Measurements from ENCODE around the gene CLPX. TPM values are rescaled to one million over a fixed set of nuclear protein-coding genes. Genes with fewer than 3 reads are reported as not detected.

The CLPX gene
- total RNA-seq, 3 donors from 2014 or later, result 39.4 to 51.5 (median 50.8) TPM

- no peak for ATAC-seq
- H3K4me1 ChIP-seq (ENCODE audit: low read depth), result peaks cover 3% of the 10 kb centered on the region
Observed at GRCh38 chr15:65210770-65211481, 25.8 kb upstream of the CLPX start, which contains the start of gene CILP. TSS of gene CILP (minus strand) at chr15:65211473. CDS start at chr15:65209755, 1,718 bp downstream.

GRCh38 chr15:65209701-65210643 lies 24.8 kb upstream of the CLPX start:
- peaks cover 3% of the 10 kb centered on the region for H3K4me1 ChIP-seq (ENCODE audit: low read depth)
- no peak for ATAC-seq
- no peaks in the 10 kb centered on the region for H3K36me3 ChIP-seq (ENCODE audit: low read depth)
- no peak overlapping the region for H3K4me3 ChIP-seq
- no peaks in the 10 kb centered on the region for H3K9me3 ChIP-seq
- intact Hi-C loops (cut with DNase I, micrococcal nuclease), result no loop called here
- no peak for TF ChIP-seq CTCF (IDR thresholded peaks at IDR 0.05)
- DNase-seq, result no peak

More at GRCh38 chr15:65210770-65211481, 25.8 kb upstream of the CLPX start, which contains the start of gene CILP:
- no peak for DNase-seq
- Histone ChIP-seq H3K9me3 (no peaks in the 10 kb centered on the region), H3K36me3 (ENCODE audit: low read depth) (no peaks in the 10 kb centered on the region), H3K4me3 (no peak within 1 kb of the TSS)
- intact Hi-C loops (cut with DNase I, micrococcal nuclease), result no loop called here
- TF ChIP-seq CTCF (IDR thresholded peaks at IDR 0.05), result no peak

- Histone ChIP-seq H3K4me3 (no peak overlapping the region), H3K9me3 (no peaks in the 10 kb centered on the region), H3K36me3 (ENCODE audit: low read depth) (no peaks in the 10 kb centered on the region), H3K4me1 (ENCODE audit: low read depth) (peaks cover 3% of the 10 kb centered on the region)
- ATAC-seq (no peak), DNase-seq (no peak)
- TF ChIP-seq CTCF (IDR thresholded peaks at IDR 0.05), result no peak
- intact Hi-C loops (cut with DNase I, micrococcal nuclease), result no loop called here
Observed at GRCh38 chr15:65208647-65209046, 23.5 kb upstream of the CLPX start.

- Histone ChIP-seq H3K9me3 (no peaks in the 10 kb centered on the region), H3K4me1 (ENCODE audit: low read depth) (peaks cover 3% of the 10 kb centered on the region), H3K4me3 (no peak overlapping the region), H3K36me3 (ENCODE audit: low read depth) (no peaks in the 10 kb centered on the region)
- no peak for TF ChIP-seq CTCF (IDR thresholded peaks at IDR 0.05)
- no peak for ATAC-seq
- intact Hi-C loops (cut with DNase I, micrococcal nuclease), result no loop called here
- DNase-seq, result no peak
Observed at GRCh38 chr15:65207280-65207840, 22.2 kb upstream of the CLPX start.

- H3K36me3 ChIP-seq (ENCODE audit: low read depth), result no peaks in the 10 kb centered on the region
- intact Hi-C loops (cut with DNase I, micrococcal nuclease), result no loop called here
- H3K9me3 ChIP-seq, result no peaks in the 10 kb centered on the region
- no peak for TF ChIP-seq CTCF (IDR thresholded peaks at IDR 0.05)
- no peak overlapping the region for H3K4me3 ChIP-seq
- ATAC-seq (no peak), DNase-seq (no peak)
- peaks cover 3% of the 10 kb centered on the region for H3K4me1 ChIP-seq (ENCODE audit: low read depth)
Observed at GRCh38 chr15:65206750-65207149, 21.6 kb upstream of the CLPX start.
